Thyroid gland (tissue), 4 donors: ENCODE measurements around the gene GADD45GIP1. TPM values are rescaled to one million over a fixed set of nuclear protein-coding genes. Genes with fewer than 3 reads are reported as not detected.
"Not testable (repeated sequence)": the region's sequence is repeated elsewhere in the genome, so short reads cannot be mapped to it uniquely, and the experiment has no call there.

ENCODE experiments used
- DNase-seq, 2 donors: peaks; one replicate each; pipeline ENCODE4 v3.0.0-alpha.2; 2019
- H3K27ac ChIP-seq, 3 donors: fragments of 200-600 bp; sonication (generic); 1 replicate in 2 of 3; 2 replicates in 1 of 3; pipeline ENCODE4 v1.5.1; 2016 to 2019; ENCODE audit warnings: mild to moderate bottlenecking in 1 of 3, moderate library complexity in 1 of 3
- H3K27me3 ChIP-seq: fragments of 200-600 bp; sonication (generic); one replicate; pipeline ENCODE4 v1.5.1; 2019
- H3K36me3 ChIP-seq, 2 donors: fragments of 200-600 bp; sonication (generic); one replicate each; pipeline ENCODE4 v1.5.1; 2016 to 2019
- H3K4me1 ChIP-seq, 2 donors: fragments of 200-600 bp; sonication (generic); one replicate each; pipeline ENCODE4 v1.5.1; 2017 to 2019
- H3K4me3 ChIP-seq, 3 donors: fragments of 200-600 bp; sonication (generic); replicated peaks in 1 of 3; 1 replicate in 2 of 3; 2 replicates in 1 of 3; pipeline ENCODE4 v1.5.1; 2016; ENCODE audit warnings: mild to moderate bottlenecking in 1 of 3
- H3K9me3 ChIP-seq: fragments of 200-600 bp; sonication (generic); one replicate; pipeline ENCODE4 v1.5.1; 2017
- POLR2A ChIP-seq, 2 donors: fragments of 450-650 bp; IDR thresholded peaks; one replicate each; pipeline ENCODE4 v1.6.1; 2017; ENCODE audit warnings: antibody characterized with exemption in 2 of 2, mild to moderate bottlenecking in 2 of 2, moderate library complexity in 1 of 2
- WGBS, 2 donors: methylation state at CpG; one replicate each; pipeline ENCODE4 v1.1.5; 2017; 5-methylcytosine and 5-hydroxymethylcytosine counted together
- intact Hi-C: fragments of 100-400 bp; cut with DNase I; formaldehyde crosslinking; loops from one replicate; pipeline ENCODE4 v1.15.1; 2023
- total RNA-seq, 4 donors: library from RNA; depleted of rRNA; stranded (reverse); fragments of >200 nt; gene quantifications; one replicate each; pipeline ENCODE4 v1.2.3, GENCODE V29; 2016
- TF ChIP-seq, protein P1 (sequence below), 6 experiments: fragments of 200-600 bp in 3 of 6; fragments of 450-650 bp in 3 of 6; sonication (generic) in 3 of 6; IDR thresholded peaks; one replicate each; pipeline ENCODE4 v1.5.1; 2016 to 2019; ENCODE audit warnings: antibody characterized with exemption in 6 of 6, mild to moderate bottlenecking in 2 of 6, inconsistent platforms in 1 of 6, moderate library complexity in 1 of 6

The GADD45GIP1 gene
- total RNA-seq, 4 donors from 2014 or later, result 31.8 to 68.3 (median 55.2) TPM

GRCh38 chr19:12965017-12965811, 8.2 kb upstream of the GADD45GIP1 start:
- peak; percentile 70 to 78 for DNase-seq
- intact Hi-C loops, result loop anchor here (2.0 kb wide), 1 partner anchor 78 kb away; the partner anchor contains the start of gene KLF1
- Histone ChIP-seq H3K27ac (peak overlapping the region in 2 of 3 donors; percentile 51 to 69), H3K4me1 (peaks cover 7 to 8% of the 10 kb centered on the region in 2 donors), H3K9me3 (no peaks in the 10 kb centered on the region), H3K36me3 (no peaks in the 10 kb centered on the region), H3K4me3 (peak overlapping the region in 2 of 3 donors; percentile 18 to 36), H3K27me3 (no peaks in the 10 kb centered on the region)
- WGBS, 2 donors, result 1 to 2% methylated on average over 12 to 21 of the region's 34 CpGs
- TF ChIP-seq, protein P1, sequence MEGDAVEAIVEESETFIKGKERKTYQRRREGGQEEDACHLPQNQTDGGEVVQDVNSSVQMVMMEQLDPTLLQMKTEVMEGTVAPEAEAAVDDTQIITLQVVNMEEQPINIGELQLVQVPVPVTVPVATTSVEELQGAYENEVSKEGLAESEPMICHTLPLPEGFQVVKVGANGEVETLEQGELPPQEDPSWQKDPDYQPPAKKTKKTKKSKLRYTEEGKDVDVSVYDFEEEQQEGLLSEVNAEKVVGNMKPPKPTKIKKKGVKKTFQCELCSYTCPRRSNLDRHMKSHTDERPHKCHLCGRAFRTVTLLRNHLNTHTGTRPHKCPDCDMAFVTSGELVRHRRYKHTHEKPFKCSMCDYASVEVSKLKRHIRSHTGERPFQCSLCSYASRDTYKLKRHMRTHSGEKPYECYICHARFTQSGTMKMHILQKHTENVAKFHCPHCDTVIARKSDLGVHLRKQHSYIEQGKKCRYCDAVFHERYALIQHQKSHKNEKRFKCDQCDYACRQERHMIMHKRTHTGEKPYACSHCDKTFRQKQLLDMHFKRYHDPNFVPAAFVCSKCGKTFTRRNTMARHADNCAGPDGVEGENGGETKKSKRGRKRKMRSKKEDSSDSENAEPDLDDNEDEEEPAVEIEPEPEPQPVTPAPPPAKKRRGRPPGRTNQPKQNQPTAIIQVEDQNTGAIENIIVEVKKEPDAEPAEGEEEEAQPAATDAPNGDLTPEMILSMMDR (IDR thresholded peaks at IDR 0.05), result peak; percentile 75 to 96 (median 89)
- TF ChIP-seq POLR2A (IDR thresholded peaks at IDR 0.05), result no peak

- intact Hi-C loops, result no loop called here
- Histone ChIP-seq H3K4me1 (peaks cover 3 to 17% of the 10 kb centered on the region in 2 donors), H3K9me3 (no peaks in the 10 kb centered on the region), H3K36me3 (no peaks in the 10 kb centered on the region), H3K27me3 (no peaks in the 10 kb centered on the region), H3K27ac (no peak overlapping the region), H3K4me3 (no peak overlapping the region)
- WGBS, 2 donors, result 64 to 72% methylated on average over 6 of the region's 6 CpGs
- no peak for DNase-seq
- TF ChIP-seq, protein P1 (IDR thresholded peaks at IDR 0.05), result no peak
- TF ChIP-seq POLR2A (IDR thresholded peaks at IDR 0.05), result no peak
Observed at GRCh38 chr19:12959481-12959880, 2.5 kb upstream of the GADD45GIP1 start.

DNA sequence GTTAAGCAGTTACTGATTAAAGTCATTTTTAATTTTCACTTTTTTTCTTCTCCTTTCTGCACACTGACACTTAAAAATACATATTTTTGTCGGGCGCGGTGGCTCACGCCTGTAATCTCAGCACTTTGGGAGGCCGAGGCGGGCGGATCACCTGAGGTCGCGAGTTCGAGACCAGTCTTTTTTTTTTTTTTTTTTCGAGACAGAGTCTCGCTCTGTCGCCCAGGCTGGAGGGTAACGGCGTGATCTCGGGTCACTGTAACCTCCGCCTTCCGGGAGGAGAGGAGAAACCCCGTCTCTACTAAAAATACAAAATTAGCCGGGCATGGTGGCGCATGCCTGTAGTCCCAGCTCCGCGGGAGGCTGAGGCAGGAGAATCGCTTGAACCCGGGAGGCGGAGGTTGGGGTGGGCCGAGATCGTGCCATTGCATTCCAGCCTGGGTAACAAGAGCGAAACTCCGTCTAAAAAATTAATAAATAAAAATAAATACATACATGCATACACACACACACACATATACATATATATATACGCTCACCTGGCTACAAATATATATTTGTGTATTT, 448 bp upstream of the GADD45GIP1 start:
- peak overlapping the region; percentile 68 to 96 (median 92) for H3K4me3 ChIP-seq
- intact Hi-C loops, H3K9me3 ChIP-seq, H3K27me3 ChIP-seq, DNase-seq: not testable (repeated sequence)
- peak overlapping the region; percentile 50 to 92 (median 83) for H3K27ac ChIP-seq
- peaks cover 11 to 18% of the 10 kb centered on the region in 2 donors for H3K36me3 ChIP-seq
- 31 to 35% methylated on average over 31 of the region's 31 CpGs for WGBS, 2 donors
- peaks cover 9 to 24% of the 10 kb centered on the region in 2 donors for H3K4me1 ChIP-seq

DNA sequence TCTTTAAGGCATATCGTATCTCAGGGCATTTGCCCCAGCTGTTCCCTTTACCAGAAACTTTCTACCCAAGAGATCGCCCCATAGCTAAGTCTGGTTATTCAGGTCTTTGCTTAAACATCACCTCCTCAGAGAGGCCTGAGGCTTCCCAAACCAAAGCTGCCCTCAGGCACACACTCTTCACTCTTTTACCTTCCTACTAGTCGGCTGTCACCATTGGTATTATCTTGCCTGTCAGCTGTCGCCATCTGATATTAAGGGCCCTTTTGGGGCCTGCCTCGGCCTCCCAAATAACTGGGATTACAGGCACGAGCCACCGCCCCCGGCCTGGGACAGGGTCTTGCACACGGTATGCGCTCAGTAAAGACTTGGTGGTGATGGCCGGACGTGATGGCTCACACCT, 1.0 kb downstream of the GADD45GIP1 start:
- Histone ChIP-seq H3K4me3 (peak overlapping the region in 1 of 3 donors; percentile 96), H3K9me3 (no peaks in the 10 kb centered on the region), H3K27me3 (no peaks in the 10 kb centered on the region), H3K27ac (peak overlapping the region in 2 of 3 donors; percentile 83 to 92), H3K36me3 (peaks cover 26 to 29% of the 10 kb centered on the region in 2 donors), H3K4me1 (peaks cover 9 to 27% of the 10 kb centered on the region in 2 donors)
- intact Hi-C loops, result no loop called here
- TF ChIP-seq, protein P1 (IDR thresholded peaks at IDR 0.05), result no peak
- no peak for TF ChIP-seq POLR2A (IDR thresholded peaks at IDR 0.05)
- no peak for DNase-seq
- WGBS, 2 donors, result 75% methylated on average over 12 of the region's 12 CpGs

DNA sequence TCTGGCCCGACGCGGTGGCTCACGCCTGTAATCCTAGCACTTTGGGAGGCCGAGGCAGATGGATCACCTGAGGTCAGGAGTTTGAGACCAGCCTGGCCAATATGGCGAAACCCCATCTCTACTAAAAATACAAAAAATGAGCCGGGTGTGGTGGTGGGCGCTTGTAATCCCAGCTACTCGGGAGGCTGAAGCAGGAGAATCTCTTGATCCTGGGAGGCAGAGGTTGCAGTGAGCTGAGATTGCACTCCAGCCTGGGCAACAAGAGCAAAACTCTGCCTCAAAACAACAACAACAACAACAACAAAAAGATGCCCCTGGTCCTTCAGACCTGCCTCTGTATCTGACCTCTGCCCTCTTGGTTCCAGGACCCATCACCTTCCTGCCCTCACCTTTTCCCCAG, 1.4 kb downstream of the GADD45GIP1 start:
- Histone ChIP-seq H3K36me3 (peaks cover 28 to 29% of the 10 kb centered on the region in 2 donors), H3K27ac (peak overlapping the region in 1 of 3 donors; percentile 83), H3K4me1 (peaks cover 9 to 27% of the 10 kb centered on the region in 2 donors)
- DNase-seq, H3K9me3 ChIP-seq, H3K27me3 ChIP-seq, intact Hi-C loops, H3K4me3 ChIP-seq: not testable (repeated sequence)
- 91% methylated on average over 9 of the region's 9 CpGs for WGBS, 2 donors

DNA sequence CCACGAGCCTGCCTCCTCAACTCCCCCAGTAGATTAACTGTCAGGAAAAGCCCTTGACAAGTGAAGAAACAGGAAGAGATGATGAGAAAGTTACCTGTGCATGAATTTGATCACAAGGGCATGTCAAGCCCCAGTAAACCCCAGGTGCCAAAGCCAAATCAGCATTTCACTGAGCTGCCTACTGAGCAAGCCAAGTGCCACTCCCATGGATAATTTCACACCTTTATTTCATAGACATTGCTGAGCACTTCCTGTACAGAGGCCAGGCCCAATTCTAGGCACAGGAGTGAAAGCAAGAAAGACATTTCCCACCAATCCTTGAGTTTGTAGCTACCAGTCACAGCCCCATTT, 2.4 kb downstream of the GADD45GIP1 start:
- Histone ChIP-seq H3K4me3 (no peak overlapping the region), H3K27ac (no peak overlapping the region), H3K27me3 (no peaks in the 10 kb centered on the region), H3K36me3 (peaks cover 33 to 38% of the 10 kb centered on the region in 2 donors), H3K4me1 (peaks cover 9 to 27% of the 10 kb centered on the region in 2 donors), H3K9me3 (no peaks in the 10 kb centered on the region)
- TF ChIP-seq POLR2A (IDR thresholded peaks at IDR 0.05), result no peak
- TF ChIP-seq, protein P1 (IDR thresholded peaks at IDR 0.05), result no peak
- intact Hi-C loops, result no loop called here
- no peak for DNase-seq
- 14 to 57% methylated on average over 1 of the region's 1 CpG for WGBS, 2 donors
